ENCODE results near the gene YLPM1. TPM values are rescaled to one million over a fixed set of nuclear protein-coding genes. Genes with fewer than 3 reads are reported as not detected.

Gene YLPM1
- total RNA-seq, 1 donor from 2014 or later = 55.9 TPM

DNA sequence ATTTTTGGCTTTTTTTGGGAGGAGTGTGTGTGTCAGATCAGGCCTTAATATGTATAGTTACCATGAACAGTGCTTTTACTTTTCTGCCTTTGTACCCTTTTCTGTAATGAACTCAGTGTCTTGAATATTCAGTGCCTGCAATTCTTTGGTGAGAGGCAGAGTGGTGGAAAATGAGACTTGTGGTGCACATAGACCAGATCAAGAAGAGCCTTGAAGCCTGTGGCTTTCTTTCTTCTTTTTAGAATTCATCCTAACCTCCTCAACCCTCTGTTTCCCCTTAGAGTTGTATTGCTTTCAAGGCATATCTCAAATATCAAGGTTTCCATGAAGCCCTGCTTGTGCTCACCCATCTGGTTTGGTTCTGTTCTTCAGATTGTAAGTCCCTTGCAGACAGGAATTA is 2.6 kb downstream of the YLPM1 start:
- H4K20me1 ChIP-seq (ENCODE audit: low read depth) = peaks cover 65% of the 10 kb centered on the region
- no peak overlapping the region for H3K27ac ChIP-seq

DNA sequence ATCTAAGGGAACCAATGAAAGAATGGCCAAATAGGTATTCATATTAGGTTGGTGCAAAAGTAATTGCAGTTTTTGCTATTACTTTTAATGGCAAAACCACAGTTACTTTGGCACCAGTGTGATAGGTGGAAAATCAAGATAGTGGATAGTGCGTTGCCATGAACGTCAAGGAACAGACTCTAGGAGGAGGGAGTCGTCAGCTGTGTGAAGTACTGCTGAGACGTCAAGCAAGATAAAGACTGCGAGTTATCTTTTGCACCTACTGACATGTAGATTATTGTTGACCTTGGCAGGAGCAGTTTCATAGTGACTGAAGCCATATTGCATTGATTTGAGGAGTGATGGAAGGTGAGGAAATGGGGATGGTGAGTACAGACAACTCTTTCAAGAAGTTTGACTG is 8.3 kb downstream of the YLPM1 start:
- Mint-ChIP-seq H3K4me3 (no peak overlapping the region), H3K4me1 (peaks cover 10% of the 10 kb centered on the region), H3K36me3 (peaks cover 26% of the 10 kb centered on the region), H3K27me3 (ENCODE audit: insufficient read depth, low read depth) (peaks cover 3% of the 10 kb centered on the region), H3K9me3 (peaks cover 3% of the 10 kb centered on the region), H3K27ac (no peak overlapping the region)
- DNase-seq (ENCODE audit: low spot score) = no peak
- H2AFZ ChIP-seq (replicated peaks) = no peak overlapping the region
- no peak overlapping the region for H3K4me3 ChIP-seq
- TF ChIP-seq, protein P1, sequence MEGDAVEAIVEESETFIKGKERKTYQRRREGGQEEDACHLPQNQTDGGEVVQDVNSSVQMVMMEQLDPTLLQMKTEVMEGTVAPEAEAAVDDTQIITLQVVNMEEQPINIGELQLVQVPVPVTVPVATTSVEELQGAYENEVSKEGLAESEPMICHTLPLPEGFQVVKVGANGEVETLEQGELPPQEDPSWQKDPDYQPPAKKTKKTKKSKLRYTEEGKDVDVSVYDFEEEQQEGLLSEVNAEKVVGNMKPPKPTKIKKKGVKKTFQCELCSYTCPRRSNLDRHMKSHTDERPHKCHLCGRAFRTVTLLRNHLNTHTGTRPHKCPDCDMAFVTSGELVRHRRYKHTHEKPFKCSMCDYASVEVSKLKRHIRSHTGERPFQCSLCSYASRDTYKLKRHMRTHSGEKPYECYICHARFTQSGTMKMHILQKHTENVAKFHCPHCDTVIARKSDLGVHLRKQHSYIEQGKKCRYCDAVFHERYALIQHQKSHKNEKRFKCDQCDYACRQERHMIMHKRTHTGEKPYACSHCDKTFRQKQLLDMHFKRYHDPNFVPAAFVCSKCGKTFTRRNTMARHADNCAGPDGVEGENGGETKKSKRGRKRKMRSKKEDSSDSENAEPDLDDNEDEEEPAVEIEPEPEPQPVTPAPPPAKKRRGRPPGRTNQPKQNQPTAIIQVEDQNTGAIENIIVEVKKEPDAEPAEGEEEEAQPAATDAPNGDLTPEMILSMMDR (IDR thresholded peaks at IDR 0.05) = no peak
- no peak for TF ChIP-seq EZH2phosphoT487 (IDR thresholded peaks at IDR 0.05)
- no peak for TF ChIP-seq EZH2 (IDR thresholded peaks at IDR 0.05)
- no peak overlapping the region for H3K9ac ChIP-seq
- H3K4me1 ChIP-seq = no peaks in the 10 kb centered on the region
- H3K9me3 ChIP-seq (ENCODE audit: low read depth) = no peaks in the 10 kb centered on the region
- H3K4me2 ChIP-seq = no peak overlapping the region
- no peaks in the 10 kb centered on the region for H3F3A ChIP-seq (ENCODE audit: low read depth)
- H3K79me2 ChIP-seq (ENCODE audit: low read depth) = peaks cover 99% of the 10 kb centered on the region
- H3K36me3 ChIP-seq = no peaks in the 10 kb centered on the region
- H3K27ac ChIP-seq = no peak overlapping the region
- peaks cover 75% of the 10 kb centered on the region for H4K20me1 ChIP-seq (ENCODE audit: low read depth)
- H3K27me3 ChIP-seq = no peaks in the 10 kb centered on the region

More for the DNA sequence above, 2.6 kb downstream of the YLPM1 start:
- Histone ChIP-seq H3K4me3 (peak overlapping the region; percentile 76), H3K27me3 (no peaks in the 10 kb centered on the region), H3K79me2 (ENCODE audit: low read depth) (peaks cover 76% of the 10 kb centered on the region), H3K36me3 (no peaks in the 10 kb centered on the region), H2AFZ (replicated peaks) (no peak overlapping the region), H3K4me1 (peaks cover 20% of the 10 kb centered on the region), H3K9me3 (ENCODE audit: low read depth) (no peaks in the 10 kb centered on the region), H3F3A (ENCODE audit: low read depth) (no peaks in the 10 kb centered on the region), H3K9ac (peak overlapping the region; percentile 93), H3K4me2 (peak overlapping the region; percentile 90)
- peaks cover 3% of the 10 kb centered on the region for H3K9me3 Mint-ChIP-seq
- peak overlapping the region; percentile 98 for H3K4me3 Mint-ChIP-seq
- peaks cover 23% of the 10 kb centered on the region for H3K36me3 Mint-ChIP-seq
- TF ChIP-seq EZH2phosphoT487 (IDR thresholded peaks at IDR 0.05) = no peak
- TF ChIP-seq, protein P1 (IDR thresholded peaks at IDR 0.05) = no peak
- no peak for TF ChIP-seq EZH2 (IDR thresholded peaks at IDR 0.05)
- peaks cover 3% of the 10 kb centered on the region for H3K27me3 Mint-ChIP-seq (ENCODE audit: insufficient read depth, low read depth)
- DNase-seq (ENCODE audit: low spot score) = no peak
- peaks cover 36% of the 10 kb centered on the region for H3K4me1 Mint-ChIP-seq
- H3K27ac Mint-ChIP-seq = no peak overlapping the region

DNA sequence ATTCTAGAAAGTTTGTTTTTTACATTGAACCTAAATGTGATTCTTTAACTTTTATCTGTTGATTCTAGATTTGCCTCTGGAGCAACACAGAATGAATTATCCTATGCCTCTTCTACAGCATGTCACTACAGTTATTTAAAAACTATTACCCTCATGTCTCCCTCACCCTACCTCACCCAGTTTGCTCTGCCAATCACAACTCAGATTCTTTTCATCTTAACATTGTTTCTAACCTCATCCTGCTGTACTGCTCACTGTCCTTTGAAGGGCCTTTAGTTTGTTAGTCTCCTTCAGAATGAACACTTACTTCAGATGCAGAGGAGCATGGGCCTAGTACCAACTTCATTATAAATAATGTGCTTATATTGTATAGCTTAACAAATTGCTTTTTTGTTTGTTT is 21.5 kb downstream of the YLPM1 start:
- Mint-ChIP-seq H3K9me3 (no peaks in the 10 kb centered on the region), H3K36me3 (peaks cover 41% of the 10 kb centered on the region), H3K4me1 (no peaks in the 10 kb centered on the region), H3K27ac (no peak overlapping the region), H3K4me3 (no peak overlapping the region), H3K27me3 (ENCODE audit: insufficient read depth, low read depth) (peaks cover 2% of the 10 kb centered on the region)
- no peak for DNase-seq (ENCODE audit: low spot score)
- TF ChIP-seq, protein P1 (IDR thresholded peaks at IDR 0.05) = no peak
- TF ChIP-seq EZH2phosphoT487 (IDR thresholded peaks at IDR 0.05) (no peak), EZH2 (IDR thresholded peaks at IDR 0.05) (no peak)
- H3K9ac ChIP-seq = no peak overlapping the region
- H3K4me1 ChIP-seq = no peaks in the 10 kb centered on the region
- H3K4me3 ChIP-seq = no peak overlapping the region
- H4K20me1 ChIP-seq (ENCODE audit: low read depth) = peaks cover 20% of the 10 kb centered on the region
- no peak overlapping the region for H3K4me2 ChIP-seq
- peaks cover 58% of the 10 kb centered on the region for H3K79me2 ChIP-seq (ENCODE audit: low read depth)
- H3K27me3 ChIP-seq = no peaks in the 10 kb centered on the region
- H2AFZ ChIP-seq (replicated peaks) = no peak overlapping the region
- H3K27ac ChIP-seq = no peak overlapping the region
- no peaks in the 10 kb centered on the region for H3K9me3 ChIP-seq (ENCODE audit: low read depth)
- H3F3A ChIP-seq (ENCODE audit: low read depth) = peaks cover 6% of the 10 kb centered on the region
- H3K36me3 ChIP-seq = peaks cover 19% of the 10 kb centered on the region

All from neural progenitor cell (in vitro differentiated cells).